ENCODE measurements around the gene GRM7.

Gene GRM7

DNA sequence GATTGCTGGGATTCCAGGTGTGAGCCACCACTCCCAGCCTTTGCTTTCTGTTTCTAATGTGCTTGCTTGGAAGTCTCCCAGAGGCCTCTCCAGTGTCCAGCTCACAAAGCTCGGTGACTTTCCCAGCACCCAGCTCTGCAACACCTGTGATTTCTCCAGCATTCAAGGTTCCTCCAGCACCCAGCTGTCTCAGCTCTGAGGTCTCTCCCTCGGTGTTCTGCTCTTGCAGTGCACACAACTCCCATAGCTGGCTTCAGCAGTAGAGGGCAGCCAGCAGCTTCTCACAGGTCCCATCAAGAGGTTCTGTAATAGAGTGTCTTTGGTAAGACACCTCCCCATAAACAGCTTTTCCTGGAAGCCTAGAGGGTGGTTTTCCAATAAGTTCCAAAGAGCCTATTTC lies 75.1 kb downstream of the GRM7 start:
- DNase-seq (ENCODE audit: low read depth): no peak
- H3K4me3 ChIP-seq (ENCODE audit: low read depth, low read length): no peak overlapping the region
- TF ChIP-seq, protein P1, sequence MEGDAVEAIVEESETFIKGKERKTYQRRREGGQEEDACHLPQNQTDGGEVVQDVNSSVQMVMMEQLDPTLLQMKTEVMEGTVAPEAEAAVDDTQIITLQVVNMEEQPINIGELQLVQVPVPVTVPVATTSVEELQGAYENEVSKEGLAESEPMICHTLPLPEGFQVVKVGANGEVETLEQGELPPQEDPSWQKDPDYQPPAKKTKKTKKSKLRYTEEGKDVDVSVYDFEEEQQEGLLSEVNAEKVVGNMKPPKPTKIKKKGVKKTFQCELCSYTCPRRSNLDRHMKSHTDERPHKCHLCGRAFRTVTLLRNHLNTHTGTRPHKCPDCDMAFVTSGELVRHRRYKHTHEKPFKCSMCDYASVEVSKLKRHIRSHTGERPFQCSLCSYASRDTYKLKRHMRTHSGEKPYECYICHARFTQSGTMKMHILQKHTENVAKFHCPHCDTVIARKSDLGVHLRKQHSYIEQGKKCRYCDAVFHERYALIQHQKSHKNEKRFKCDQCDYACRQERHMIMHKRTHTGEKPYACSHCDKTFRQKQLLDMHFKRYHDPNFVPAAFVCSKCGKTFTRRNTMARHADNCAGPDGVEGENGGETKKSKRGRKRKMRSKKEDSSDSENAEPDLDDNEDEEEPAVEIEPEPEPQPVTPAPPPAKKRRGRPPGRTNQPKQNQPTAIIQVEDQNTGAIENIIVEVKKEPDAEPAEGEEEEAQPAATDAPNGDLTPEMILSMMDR (IDR thresholded peaks at IDR 0.05; ENCODE audit: control insufficient read depth, extremely low read depth, insufficient read depth): no peak

DNA sequence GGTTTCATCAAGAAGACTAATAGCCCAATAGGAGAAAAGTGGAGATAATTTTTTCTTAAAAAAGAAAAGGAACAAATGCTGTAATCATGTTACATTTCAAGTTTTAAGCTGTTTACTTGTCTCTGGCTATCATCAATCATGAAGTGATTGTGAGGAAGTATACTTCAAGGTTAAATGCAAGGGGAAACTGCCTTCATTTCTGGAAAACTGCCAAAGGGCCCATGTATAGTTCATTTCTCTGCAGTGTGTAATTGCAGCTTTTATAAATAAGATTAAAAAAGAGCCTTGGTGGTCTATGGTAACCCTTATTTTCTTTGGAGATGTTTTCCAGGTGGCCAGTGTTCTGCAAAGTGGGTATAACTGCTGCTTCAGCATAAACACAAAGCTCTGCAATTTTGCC lies 101.9 kb downstream of the GRM7 start:
- DNase-seq (ENCODE audit: low read depth): no peak
- TF ChIP-seq, protein P1 (IDR thresholded peaks at IDR 0.05; ENCODE audit: control insufficient read depth, extremely low read depth, insufficient read depth): no peak
- H3K4me3 ChIP-seq (ENCODE audit: low read depth, low read length): no peak overlapping the region

DNA sequence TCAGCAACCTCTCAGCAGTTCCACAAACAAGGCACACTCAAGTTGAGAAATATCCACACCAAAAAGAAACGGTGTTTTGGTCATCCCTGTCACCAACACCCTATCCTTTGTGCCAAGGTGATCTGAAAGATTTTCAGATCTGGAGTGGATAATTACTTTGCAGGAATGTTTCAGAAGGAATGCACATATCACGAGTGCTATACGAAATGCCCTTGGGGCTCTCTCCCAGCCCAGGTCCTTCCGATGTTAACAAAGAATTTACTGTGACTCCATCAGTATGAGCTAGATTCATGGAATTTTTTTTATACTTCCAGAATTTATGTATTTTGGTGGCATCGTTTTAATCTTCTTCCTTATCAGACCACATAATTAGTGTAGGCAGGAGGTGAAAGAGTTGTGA lies 105.0 kb downstream of the GRM7 start:
- TF ChIP-seq, protein P1 (IDR thresholded peaks at IDR 0.05; ENCODE audit: control insufficient read depth, extremely low read depth, insufficient read depth): no peak
- DNase-seq (ENCODE audit: low read depth): no peak
- no peak overlapping the region for H3K4me3 ChIP-seq (ENCODE audit: low read depth, low read length)

DNA sequence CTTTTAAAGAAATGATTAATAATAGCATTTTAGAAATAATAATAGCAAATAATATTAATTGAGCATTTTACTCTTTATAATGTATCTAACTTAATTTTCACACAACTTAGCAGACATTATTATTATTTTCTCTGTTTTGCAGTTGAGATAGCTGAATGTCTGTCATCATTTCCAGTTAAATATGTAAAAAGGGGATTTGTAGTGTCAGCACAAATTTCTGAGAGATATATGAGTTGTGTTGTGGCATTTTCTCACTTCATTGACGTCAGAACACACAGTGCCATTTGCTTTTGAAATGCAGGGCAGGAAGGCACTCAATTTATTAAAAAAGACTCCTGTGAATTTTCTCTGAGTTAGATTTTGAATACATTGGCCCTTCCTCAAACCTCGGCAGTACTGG lies 111.0 kb downstream of the GRM7 start:
- DNase-seq (ENCODE audit: low read depth): no peak
- TF ChIP-seq, protein P1 (IDR thresholded peaks at IDR 0.05; ENCODE audit: control insufficient read depth, extremely low read depth, insufficient read depth): no peak

DNA sequence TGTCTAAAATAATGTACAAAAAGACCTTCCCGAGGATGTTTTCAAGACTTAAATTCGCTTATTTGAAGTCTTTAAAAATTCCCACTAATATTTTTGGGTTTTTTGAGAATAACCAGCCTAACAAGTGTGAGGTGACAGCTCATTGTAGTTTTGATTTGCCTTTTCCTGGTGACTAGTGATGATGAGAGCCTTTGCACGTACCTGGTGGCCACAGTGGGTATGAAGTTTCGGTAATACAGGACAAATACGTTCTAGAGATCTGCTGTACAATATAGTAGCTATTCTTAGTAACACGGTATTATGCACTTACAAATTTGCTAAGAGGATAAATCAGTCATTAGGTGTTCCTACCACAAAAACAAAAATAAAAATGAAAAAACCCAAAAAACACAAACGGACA lies 124.9 kb downstream of the GRM7 start:
- H3K4me3 ChIP-seq (ENCODE audit: low read depth, low read length): no peak overlapping the region
- TF ChIP-seq, protein P1 (IDR thresholded peaks at IDR 0.05; ENCODE audit: control insufficient read depth, extremely low read depth, insufficient read depth): no peak
- DNase-seq (ENCODE audit: low read depth): no peak

More for the DNA sequence above, 111.0 kb downstream of the GRM7 start:
- no peak overlapping the region for H3K4me3 ChIP-seq (ENCODE audit: low read depth, low read length)

DNA sequence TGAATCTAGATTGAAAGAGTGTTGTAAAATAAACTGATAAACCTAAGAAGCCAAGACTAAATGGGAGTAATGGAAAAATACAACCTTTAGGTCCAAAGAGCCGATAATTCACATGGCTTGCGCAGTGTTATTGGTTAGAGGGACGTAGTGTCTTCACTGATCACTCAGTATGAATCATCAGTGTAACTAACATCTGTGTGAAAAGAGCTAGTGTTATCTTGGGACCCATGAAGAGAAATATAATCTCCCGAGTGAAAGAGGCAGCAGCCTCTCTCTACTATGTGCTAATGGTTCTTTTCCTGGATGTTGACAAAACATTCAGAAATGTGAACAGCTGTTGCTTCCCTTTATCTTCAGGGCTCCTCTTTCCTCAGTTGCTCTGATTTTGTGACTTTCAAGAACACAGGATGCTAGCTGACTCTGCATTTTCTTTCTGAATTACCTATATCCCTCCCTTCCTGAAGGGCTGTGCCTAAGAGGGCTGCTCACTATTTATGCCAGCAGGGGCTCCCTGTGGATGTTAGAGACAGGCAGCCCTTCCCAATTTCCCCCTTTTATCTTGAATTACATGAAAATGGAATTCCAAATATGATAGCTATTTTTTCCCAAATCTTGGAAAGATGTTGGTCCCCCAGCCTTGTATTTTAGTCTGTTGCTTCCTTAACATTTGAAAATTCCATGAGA lies 128.8 kb downstream of the GRM7 start:
- TF ChIP-seq, protein P1 (IDR thresholded peaks at IDR 0.05; ENCODE audit: control insufficient read depth, extremely low read depth, insufficient read depth): no peak
- no peak overlapping the region for H3K4me3 ChIP-seq (ENCODE audit: low read depth, low read length)
- no peak for DNase-seq (ENCODE audit: low read depth)

DNA sequence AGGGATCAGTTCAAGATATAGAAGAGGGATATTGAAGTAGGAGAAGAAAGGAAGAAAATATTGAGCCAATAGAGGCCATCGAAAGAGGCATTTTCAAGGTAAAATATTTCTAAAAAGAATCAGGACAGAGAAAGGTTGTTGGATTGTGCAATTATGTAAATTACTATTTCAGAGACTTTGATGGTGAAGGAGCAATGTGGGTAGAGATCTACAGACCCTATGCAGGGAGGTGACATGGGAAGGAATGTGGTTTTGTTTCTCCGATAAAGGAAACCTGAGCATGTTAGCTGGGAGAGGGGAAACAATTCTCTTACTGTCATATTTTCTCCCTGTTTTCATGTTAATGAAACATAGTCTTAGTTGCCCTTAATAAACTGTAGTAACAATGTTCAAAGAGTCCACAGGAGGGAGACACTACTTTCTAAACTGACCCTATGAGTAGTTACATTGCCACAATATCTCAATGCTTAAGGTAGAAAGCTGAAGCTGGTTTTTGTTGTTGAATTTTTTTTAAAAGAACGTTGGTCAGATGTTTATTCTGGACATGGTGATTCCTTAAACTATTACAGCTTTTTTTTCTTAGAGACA lies 133.3 kb downstream of the GRM7 start:
- no peak overlapping the region for H3K4me3 ChIP-seq (ENCODE audit: low read depth, low read length)
- peak; percentile 22 for DNase-seq (ENCODE audit: low read depth)

More for the DNA sequence above, 133.3 kb downstream of the GRM7 start:
- TF ChIP-seq, protein P1 (IDR thresholded peaks at IDR 0.05; ENCODE audit: control insufficient read depth, extremely low read depth, insufficient read depth): peak; percentile 52
